ENCODE results near the gene BTBD19.
A peak's percentile ranks its signal among the peaks of the same experiment; 100 is the strongest.
"Not testable (repeated sequence)": the region's sequence is repeated elsewhere in the genome, so short reads cannot be mapped to it uniquely, and the experiment has no call there.

Gene BTBD19

GRCh38 chr1:44787506-44787905 lies 20.8 kb upstream of the BTBD19 start:
- DNase-seq (ENCODE audit: low spot score) (no peak), FAIRE-seq (no peak)

GRCh38 chr1:44788120-44788860 lies 20.0 kb upstream of the BTBD19 start, which contains the start of gene BEST4:
BEST4 (minus strand) TSS chr1:44788170; CDS start chr1:44787705, 465 bp downstream.
- FAIRE-seq (no peak), DNase-seq (ENCODE audit: low spot score) (no peak)

DNA sequence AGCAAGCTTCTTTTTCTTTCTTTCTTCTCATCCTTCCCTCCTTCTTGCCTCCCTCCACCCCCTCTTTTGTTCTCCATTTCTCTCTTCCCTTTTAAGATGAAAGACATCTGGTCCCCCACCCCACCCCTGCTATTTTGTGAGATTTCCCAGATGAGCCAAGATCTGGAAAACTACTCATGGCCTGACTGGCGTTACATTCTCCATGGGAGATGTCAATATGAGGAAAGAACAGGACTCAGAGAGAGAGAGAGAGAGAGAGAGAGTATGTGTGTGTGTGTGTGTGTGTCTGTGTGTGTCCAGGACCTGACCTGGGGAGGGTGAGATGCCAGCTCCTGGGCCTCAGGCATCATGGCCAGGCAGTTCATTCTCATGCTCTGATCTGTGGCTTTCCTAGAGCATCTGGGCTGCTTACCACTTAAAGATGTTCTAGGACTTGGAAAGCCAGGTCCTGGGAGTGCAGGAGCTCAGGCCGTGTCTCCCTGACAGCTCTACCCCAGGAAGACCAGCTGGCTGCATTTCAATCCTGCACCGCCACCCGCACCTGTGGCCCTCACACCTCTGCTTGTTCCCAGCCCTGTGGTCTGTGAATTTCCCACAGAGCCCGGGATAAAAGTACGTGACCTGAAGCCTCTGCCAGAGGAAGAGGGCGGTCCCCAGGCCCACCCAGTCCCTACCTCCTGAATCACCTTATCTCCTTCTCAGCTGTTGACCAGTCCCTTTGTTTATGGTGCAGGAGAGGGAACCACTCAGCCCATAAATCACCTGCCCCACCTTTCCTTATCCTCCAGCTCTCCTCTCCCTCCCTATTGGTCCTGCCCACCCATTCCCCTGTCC lies 17.1 kb upstream of the BTBD19 start:
- FAIRE-seq (peak; percentile 56), DNase-seq (ENCODE audit: low spot score) (no peak)

DNA sequence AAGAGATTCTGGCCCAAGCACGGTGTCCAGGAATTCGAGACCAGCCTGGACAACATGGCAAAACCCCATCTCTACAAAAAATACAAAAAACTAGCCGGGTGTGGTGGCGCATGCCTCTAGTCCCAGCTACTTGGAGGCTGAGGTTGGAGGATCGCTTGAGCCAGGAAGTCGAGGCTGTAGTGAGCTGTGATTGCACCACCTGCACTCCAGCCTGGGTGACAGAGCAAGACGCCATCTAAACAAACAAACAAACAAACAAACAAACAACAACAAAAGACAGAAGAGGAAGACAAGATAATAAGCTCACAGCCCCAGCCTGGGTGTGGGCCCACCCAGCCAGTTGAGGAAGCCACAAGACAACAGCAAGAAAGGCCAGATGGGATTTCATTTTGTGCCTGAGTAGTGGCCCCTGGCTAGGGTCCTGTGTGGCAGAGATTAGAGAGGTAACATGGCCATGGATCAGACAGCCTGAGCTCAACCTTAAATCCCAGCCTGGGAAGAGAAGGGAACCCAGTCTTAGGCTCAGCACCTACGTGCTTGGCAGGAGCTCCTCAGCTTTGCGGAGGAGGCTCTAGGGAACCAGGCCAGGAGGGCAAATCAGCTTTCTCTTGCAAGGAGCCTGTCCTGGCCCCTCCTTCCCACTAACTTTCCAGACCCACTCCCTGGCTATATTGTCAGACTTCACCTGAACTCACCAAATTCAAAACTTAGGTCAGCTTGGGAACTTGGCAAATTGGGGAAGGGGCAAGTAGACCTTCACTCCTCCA lies 15.4 kb upstream of the BTBD19 start:
- no peak for DNase-seq (ENCODE audit: low spot score)
- peak; percentile 77 for FAIRE-seq

DNA sequence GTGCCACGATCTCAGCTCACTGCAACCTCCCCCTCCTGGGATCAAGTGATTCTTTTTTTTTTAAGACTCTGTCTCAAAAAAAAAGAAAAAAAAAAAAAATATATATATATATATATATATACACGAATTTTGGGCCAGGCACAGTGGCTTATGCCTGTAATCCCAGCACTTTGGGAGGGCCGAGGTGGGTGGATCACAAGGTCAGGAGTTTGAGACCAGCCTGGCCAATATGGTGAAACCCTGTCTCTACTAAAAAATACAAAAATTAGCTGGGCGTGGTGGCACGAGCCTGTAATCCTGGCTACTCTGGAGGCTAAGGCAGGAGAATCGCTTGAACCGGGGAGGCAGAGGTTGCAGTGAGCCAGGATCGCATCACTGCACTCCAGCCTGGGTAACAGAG lies 10.4 kb upstream of the BTBD19 start:
- not testable (repeated sequence) for DNase-seq (ENCODE audit: low spot score); FAIRE-seq

- no peak for DNase-seq (ENCODE audit: low spot score)
- peak; percentile 61 for FAIRE-seq
Measured at GRCh38 chr1:44798481-44799365, 9.6 kb upstream of the BTBD19 start.

GRCh38 chr1:44799770-44800584 lies 8.3 kb upstream of the BTBD19 start, which contains the start of gene PLK3:
PLK3 (plus strand) TSS chr1:44800377; CDS start chr1:44800464, 87 bp downstream.
- FAIRE-seq (peak; percentile 97), DNase-seq (ENCODE audit: low spot score) (peak; percentile 99)

GRCh38 chr1:44801491-44802305 lies 6.6 kb upstream of the BTBD19 start:
- peak; percentile 88 for FAIRE-seq
- DNase-seq (ENCODE audit: low spot score), result no peak

- no peak for DNase-seq (ENCODE audit: low spot score)
- FAIRE-seq, result no peak
Measured at GRCh38 chr1:44802306-44803061, 5.8 kb upstream of the BTBD19 start.

- FAIRE-seq, result no peak
- DNase-seq (ENCODE audit: low spot score), result no peak
Measured at GRCh38 chr1:44803062-44803311, 5.3 kb upstream of the BTBD19 start.

DNA sequence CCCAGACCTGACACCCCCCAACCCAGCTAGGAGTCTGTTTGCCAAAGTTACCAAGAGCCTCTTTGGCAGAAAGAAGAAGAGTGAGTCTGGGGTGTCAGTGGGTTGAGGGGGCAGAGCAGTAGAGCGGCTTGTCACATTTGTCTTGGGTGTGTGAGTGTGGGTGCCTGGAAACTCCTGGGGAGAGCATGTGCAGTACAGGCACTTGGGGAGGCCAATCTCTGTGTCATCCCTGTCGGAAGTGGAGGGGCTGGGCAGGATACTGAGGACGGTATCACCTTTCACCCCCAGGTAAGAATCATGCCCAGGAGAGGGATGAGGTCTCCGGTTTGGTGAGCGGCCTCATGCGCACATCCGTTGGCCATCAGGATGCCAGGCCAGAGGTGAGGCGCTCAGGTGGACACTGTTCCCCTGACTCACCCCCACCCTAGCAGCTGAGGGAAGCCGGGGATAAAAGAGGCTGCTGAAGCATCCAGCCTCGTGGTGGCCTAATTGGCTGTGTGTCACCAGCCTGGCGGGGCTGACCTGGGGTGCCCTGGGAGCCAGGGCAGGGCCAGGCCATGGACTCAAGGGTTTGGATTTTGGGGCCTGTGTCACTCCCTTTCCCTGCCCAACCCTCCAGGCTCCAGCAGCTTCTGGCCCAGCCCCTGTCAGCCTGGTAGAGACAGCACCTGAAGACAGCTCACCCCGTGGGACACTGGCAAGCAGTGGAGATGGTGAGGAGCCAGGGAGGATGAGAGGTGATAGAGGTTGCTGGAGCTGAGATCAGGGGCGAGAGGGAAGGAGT lies 4.8 kb upstream of the BTBD19 start:
- DNase-seq (ENCODE audit: low spot score), result no peak
- FAIRE-seq, result no peak

GRCh38 chr1:44805311-44806024 lies 2.9 kb upstream of the BTBD19 start:
- no peak for FAIRE-seq
- DNase-seq (ENCODE audit: low spot score), result no peak

GRCh38 chr1:44806025-44806703 lies 2.2 kb upstream of the BTBD19 start:
- no peak for DNase-seq (ENCODE audit: low spot score)
- peak; percentile 32 for FAIRE-seq

DNA sequence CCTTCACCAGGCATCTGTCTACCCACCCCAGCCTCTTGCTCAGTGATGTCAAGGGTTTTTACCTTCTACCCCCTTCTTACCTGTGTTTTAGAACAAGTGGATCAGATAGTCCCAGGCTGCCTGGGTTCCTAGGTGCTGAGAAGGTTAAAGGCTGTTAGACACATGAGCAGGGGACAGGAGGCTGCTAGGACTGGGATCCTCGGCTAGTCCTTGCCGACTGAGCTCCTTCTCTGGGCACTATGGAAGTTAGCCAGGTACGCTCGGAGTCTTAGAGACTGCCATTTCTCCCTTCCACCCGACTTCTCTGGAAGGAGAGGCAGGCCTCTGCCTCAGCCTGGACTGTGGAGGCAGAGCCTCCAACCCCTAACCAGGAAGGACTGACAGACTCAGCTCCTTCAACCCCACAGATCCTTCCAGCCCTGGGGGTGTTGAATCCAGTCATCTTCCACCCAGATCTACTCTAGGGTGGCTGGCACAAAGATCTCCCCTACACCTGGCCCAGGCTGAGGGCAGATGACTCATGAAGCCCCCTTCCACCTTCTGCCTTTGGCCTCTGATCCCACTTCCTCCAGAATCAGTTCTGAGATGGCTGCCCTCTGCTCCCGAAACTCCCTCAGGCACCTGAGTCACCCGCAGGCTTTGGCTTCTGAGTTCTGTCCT lies 1.5 kb upstream of the BTBD19 start, which contains the start of gene DYNLT4:
DYNLT4 (minus strand) TSS at position 648 of the 660 bp plus-strand sequence. CDS start 683 bp downstream, outside the sequence.
- DNase-seq (ENCODE audit: low spot score) (no peak), FAIRE-seq (peak; percentile 40)

DNA sequence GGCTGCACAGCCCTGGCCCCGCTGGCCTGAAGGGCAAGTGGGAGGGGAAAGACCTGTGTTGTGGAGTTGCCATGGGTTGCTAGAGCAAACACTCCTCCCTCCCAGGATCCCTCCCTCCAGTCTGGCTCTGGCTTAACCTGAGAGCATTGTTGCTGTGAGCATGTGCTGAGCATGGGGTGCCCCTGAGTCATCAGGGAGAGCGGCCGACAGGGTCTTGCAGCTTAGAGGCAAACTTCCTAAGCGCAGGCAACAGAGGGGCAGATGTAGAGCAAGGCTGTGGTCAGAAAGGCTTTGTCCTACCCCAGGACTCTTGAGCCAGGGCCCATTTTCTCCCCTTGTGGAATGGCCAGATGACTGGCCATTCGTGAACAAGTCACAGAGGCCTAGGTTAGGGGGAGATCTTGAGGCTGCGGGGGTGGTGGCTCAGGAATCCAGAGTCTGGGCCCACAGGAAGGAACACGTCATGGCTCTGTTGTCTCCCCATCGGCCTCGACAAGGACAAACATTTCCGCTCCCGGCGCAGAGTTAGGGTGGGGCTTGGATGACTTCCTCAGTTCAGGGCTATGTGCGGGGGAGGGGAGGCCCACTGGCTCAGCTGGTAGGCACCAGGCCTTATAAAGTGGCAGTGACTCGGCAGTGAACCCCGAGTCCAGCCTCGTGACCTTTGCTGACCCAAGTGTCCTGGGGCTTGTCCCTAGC lies 810 bp upstream of the BTBD19 start:
- peak; percentile 98 for FAIRE-seq
- peak; percentile 95 for DNase-seq (ENCODE audit: low spot score)
